CD1c-positive myeloid dendritic cell (primary cell): ENCODE results near the gene CDT1.

Experiments
- DNase-seq: peaks from one replicate; pipeline ENCODE4 v3.0.0-alpha.2; 2016; ENCODE audit errors: extremely low spot score

The CDT1 gene

DNA sequence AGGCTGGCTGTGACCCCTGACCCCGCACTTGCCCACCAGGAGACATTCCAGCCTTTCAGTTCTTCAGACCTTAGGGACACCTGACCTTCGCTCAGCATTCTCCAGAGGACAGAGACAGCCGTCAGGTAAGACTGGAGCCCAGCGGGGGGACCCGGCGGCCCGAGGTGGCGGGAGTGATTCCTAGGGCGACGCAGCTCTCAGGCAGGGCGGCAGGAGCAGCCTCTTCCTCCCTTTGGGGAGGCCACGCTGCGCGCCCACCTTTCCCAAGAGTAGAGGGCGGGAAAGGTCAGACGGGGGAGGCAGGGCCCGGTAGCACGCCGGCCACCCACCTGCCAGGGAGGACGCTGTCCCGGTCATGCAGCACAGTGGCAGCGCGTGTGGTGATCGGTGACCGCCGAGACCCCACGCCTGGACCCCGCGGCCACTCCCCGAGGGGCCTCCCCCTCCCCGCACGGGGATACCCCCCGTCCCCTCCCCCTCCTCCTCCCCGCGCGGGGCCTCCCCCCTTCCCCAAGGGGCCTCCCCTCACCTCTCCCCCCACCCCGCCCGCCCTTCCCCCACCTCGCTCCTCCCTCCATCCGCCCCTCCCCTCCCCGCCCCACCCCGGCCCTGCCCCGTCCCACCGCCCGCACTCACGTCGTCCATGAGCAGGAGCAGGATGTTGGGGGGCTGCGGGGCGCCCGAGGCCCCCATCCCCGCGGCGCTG lies 52.7 kb downstream of the CDT1 start:
- peak; percentile 30 for DNase-seq

DNA sequence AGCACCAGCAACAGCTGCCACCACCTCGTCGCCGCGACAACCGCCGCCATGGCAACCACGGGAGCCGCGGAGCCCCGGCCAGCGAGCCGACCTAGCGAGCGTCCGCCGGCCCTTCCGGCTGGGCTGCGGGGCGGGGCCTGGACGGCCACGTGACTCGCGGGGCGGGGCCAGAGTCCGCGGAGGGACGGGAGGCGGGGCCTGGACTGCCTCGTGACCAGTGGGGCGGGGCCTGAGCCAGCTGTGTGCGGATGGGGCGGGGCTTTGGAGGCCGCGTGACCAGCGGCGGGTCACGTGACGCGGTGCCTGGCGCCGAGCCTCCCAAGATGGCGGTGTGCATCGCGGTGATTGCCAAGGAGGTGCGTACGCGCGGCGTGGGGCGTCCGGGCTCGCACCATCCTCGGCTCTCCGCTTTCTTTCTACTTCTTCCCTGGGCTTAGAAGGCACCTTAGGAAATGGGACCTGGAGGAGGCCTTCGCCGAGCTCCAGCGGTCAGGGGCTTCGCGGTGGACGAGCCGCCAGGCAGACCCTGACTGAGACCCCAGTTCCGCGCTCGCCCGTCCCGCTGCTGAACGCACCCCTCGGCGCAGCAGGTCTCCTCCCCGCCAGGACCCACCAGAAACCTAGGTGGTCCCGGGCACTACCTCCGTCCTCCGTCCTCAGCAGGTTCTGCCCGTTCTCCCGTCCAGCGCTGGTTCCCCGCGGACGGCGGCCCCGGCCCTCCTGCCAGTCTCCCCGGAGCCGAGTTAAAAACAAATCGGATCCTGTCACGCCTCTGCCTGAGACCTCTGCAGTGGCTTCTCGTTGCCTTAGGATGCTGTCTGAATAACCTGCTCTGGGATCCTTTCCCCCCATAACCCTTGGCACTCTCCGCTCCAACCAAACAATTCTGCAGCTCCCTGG lies 53.5 kb downstream of the CDT1 start, which contains the start of the genes GALNS and TRAPPC2L:
Gene GALNS, minus strand, starts transcription at position 120 of the 900 bp plus-strand sequence. Its CDS starts 70 bp downstream, at position 50.
Gene TRAPPC2L, plus strand, starts transcription at position 300 of the 900 bp plus-strand sequence. Its CDS starts 24 bp downstream, at position 324.
- DNase-seq = peak; percentile 99

DNA sequence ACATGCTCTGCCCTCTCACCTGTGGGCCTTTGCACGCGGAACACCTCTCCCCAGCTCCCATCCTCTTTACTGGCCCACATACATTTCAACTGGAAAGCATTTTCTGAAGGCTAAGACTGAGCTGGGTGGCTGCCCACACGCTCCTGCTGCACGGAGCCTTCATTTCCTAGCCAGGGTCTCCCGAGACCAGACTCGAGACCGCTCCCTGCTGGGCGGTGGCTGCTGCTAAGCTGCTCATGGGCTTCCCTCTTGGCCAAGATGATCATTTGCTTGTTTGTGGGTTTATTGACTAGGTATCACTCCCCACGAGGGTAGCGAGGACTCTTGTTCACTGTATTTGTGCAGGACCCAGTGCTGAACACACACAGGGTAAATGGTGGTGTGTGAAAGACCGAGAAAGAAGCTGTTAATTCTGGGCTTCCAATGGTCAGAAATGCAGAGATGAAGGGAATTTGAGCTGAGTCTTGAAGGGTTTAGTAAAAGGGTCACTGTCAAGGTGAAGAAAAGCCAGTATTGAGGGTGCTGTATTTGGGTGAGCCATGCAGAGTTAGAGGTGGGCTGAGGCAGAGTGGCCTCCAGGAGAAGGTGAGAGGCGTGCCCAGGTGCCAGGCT lies 54.2 kb downstream of the CDT1 start:
- peak; percentile 86 for DNase-seq
